NCI-H1694 (cell line): ENCODE results near the gene STRA6.

ENCODE experiments used
- DNase-seq: peaks from one replicate; lab custom pipeline; 2025; lab: John Stamatoyannopoulos, UW

The STRA6 gene

DNA sequence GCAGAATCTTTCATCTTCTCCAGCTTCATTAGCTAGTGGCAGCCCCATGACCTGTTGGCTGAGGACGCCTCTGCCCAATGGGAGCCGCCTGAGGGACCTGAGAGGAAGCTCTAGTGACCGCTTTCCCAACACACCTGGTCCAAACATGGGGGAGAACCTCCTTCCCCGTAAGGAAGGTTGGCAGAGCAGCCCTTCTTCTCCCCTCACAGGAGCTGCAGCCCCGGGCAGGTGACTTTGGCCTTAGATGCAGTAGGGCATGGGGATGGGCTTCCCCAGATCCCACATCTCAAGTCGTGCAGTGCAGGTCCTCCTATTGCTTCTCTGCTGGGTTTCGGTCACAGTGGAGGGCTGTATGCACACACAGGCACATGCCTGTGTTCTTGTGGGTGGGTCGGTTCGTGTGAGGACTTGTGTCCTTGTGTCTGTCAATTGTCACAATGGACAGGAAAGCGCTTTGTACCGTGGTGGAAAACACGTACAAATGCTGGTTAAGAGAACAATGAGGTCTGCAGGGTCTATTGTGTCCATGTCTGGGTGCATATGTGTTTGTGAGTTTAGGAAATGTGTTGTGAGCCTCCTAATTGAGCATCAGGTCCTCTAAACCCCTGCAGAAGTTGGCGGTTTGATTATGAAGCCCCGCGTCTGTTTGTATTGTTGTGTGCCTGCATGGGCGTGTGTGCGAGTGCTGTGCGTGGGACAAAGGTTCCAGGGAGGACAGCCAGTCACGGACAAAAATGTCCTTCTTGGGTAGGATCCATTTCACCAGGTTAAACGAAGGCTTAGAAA lies 70.8 kb downstream of the STRA6 start:
- DNase-seq, result no peak

- no peak for DNase-seq
Measured at GRCh38 chr15:74130849-74131627, 71.5 kb downstream of the STRA6 start.

DNA sequence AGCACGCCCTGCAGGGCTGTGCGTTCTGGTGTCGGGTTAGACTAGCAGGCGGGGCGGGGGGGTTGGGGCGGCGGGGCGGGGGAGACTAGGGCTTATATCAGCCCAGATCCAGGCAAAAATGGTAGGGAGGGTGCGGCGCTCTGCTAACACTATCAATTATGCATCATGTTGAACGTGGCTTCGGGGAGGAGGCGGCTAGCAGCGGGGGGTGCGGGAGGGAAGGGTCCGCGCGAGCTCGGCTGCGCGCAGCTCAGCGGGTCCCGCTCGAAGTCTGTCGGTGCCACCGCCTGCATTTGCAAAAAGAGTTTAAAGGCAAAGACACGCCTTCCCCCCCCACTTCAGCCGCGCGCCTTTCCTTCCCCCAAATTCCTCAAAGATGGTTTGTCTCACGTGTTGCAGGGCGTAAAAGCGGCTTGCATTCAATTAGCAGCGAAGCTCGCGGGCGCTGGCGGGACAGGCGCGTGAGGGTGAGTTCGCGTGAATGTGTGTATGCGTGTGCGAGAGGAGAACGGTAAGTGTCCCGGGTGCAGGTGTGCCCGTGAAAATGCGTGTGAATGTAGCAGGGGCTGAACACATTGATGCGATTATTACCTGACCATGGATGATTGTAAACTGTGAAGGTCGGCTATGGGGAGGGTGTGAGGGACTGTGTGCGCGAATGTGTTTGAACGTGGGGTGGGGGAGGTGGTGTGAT lies 72.3 kb downstream of the STRA6 start, which contains the start of gene ISLR2:
TSS of gene ISLR2 (plus strand) at position 432 of the 694 bp plus-strand sequence. CDS start 2,169 bp downstream, outside the sequence.
- DNase-seq, result no peak

- no peak for DNase-seq
Measured at GRCh38 chr15:74129586-74130154, 72.9 kb downstream of the STRA6 start.
